Liver (tissue), 3 donors: ENCODE data around the gene ABCC9.

ENCODE experiments used
- CTCF ChIP-seq: fragments of 150-350 bp; IDR thresholded peaks from 2 replicates; pipeline ENCODE4 v1.5.1; 2017; ENCODE audit warnings: improper control_type of control experiment, low read depth, low read length; ENCODE audit not compliant: missing input control
- TF ChIP-seq, protein P1 (sequence below): IDR thresholded peaks from 2 replicates; pipeline ENCODE4 v1.6.1; 2016; ENCODE audit warnings: antibody characterized with exemption
- donor health status: healthy.
- donor health status: healthy.

DNA sequence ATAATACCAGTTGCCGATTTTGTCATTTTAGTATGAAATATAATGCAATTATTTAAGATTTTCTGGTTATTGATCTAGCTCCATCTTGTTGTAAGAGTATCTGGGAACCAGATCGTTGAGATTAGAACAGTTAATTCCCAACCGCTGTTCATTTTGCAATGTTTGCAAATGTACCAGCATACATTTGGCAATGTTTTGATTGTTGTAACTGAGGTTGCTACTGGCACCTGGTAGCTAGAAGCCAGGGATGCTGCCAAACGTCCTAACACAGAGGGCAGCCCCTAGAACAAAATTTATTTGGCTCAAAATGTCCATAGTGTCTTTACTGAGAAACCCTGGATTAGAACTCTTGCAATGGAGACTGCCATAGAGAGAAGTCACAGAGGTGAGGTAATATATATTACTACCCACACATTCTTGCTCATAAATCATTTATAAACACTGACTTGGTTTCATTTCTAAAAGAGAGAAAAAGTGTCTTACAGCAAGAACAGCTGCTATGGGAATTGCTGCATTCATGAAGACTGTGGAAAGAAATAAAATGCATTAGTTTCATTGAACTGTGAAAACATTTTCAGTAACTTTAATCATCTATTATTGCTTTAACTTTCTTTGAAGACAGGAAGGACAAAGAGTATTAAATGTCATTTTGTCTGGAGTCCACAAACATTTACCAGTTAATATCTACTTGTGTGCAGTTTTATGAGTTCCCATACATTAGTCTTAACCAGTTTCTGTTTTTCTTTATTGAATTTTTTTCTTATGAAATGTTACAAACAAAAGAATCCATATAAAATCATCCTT, 46.2 kb downstream of the ABCC9 start:
- no peak for TF ChIP-seq CTCF
- TF ChIP-seq, protein P1, sequence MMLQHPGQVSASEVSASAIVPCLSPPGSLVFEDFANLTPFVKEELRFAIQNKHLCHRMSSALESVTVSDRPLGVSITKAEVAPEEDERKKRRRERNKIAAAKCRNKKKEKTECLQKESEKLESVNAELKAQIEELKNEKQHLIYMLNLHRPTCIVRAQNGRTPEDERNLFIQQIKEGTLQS, result no peak
